ENCODE measurements around the gene HGF.

Gene HGF

DNA sequence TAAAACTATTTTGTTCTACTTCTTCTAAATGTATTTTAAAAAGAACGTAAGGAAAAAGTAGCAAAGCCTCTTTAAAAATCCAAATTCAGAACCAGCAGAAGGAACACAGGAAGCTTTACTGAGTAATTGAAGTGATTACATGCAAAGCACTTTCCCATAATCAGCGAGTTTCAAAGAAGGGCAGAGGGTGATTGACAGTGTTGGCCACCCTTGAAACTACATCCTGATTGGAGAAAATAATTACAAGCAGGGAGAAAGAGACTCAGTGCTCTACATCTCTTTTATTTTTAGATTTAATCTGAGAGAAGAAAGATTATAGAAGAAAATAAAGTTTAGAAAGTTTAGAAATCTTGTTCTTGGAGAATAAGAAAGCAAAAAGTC is 20.3 kb upstream of the HGF start:
- no peak for DNase-seq
- Histone ChIP-seq H3K36me3 (replicated peaks) (no peaks in the 10 kb centered on the region), H3K27ac (no peak overlapping the region), H3K27me3 (replicated peaks) (no peaks in the 10 kb centered on the region), H3K4me3 (ENCODE audit: low read depth, low read length) (no peak overlapping the region)
- TF ChIP-seq, protein P1, sequence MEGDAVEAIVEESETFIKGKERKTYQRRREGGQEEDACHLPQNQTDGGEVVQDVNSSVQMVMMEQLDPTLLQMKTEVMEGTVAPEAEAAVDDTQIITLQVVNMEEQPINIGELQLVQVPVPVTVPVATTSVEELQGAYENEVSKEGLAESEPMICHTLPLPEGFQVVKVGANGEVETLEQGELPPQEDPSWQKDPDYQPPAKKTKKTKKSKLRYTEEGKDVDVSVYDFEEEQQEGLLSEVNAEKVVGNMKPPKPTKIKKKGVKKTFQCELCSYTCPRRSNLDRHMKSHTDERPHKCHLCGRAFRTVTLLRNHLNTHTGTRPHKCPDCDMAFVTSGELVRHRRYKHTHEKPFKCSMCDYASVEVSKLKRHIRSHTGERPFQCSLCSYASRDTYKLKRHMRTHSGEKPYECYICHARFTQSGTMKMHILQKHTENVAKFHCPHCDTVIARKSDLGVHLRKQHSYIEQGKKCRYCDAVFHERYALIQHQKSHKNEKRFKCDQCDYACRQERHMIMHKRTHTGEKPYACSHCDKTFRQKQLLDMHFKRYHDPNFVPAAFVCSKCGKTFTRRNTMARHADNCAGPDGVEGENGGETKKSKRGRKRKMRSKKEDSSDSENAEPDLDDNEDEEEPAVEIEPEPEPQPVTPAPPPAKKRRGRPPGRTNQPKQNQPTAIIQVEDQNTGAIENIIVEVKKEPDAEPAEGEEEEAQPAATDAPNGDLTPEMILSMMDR (IDR thresholded peaks at IDR 0.05; ENCODE audit: low read depth, low read length, missing control alignments) = no peak
- in situ Hi-C loops (cut with HindIII; ENCODE audit: low pct_ligation_motif_present, low sequenced_read_pairs) = no loop called here

DNA sequence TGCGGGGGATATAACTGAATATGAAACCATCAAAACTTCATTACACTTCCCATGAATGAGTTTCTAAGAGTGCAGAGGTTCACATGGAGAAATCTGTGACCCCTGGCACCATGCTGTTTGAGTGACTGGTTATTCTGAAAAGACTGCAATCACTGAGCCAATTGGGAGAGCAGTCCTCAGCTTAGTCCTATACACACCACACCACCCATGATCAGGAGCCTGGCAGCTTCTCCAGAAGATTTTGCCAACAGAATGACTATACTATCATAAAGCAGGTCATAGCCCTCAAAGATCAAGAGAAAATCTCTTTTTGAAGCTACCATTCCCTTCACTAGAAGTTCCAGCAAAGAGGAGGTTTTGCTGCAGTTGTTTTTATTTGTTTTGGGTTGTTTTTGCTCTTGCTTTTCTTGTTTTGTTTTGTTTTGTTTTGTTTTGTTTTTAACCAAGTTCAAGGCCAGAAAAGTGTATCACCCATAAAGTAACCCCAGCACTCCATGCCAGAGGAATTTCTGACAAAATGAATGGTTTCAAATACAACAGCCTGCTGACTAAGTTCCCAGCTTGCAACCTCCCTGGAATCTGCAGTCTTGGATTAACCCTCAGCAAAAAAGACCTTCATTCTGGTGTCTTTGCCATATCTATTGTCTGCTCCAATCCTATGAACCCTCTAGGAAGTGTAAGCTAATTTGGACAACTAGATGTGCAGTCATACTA is 19.7 kb upstream of the HGF start:
- H3K36me3 ChIP-seq (replicated peaks) = no peaks in the 10 kb centered on the region

DNA sequence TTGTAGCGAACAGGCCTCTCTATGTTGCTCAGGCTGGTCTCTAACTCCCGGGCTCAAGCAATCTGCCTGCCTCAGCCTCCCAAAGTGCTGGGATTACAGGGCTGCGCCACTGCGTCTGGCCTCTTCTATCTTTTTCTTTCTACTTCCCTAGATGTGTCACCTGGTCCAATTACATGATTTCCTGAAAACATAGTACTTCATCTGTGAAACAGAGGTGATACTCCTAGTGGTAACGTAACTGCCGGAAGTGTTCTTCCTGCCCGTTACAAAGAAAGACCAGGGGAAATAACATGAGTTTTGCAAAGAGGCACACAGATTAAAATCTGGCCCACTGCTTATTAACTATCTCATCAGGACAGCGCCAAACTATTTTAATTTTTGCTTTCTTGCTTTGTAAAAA is 18.4 kb upstream of the HGF start:
- DNase-seq = no peak
- H3K4me3 ChIP-seq (ENCODE audit: low read depth, low read length) = no peak overlapping the region
- in situ Hi-C loops (cut with HindIII; ENCODE audit: low pct_ligation_motif_present, low sequenced_read_pairs) = no loop called here
- no peaks in the 10 kb centered on the region for H3K27me3 ChIP-seq (replicated peaks)
- no peak overlapping the region for H3K27ac ChIP-seq
- H3K36me3 ChIP-seq (replicated peaks) = no peaks in the 10 kb centered on the region
- TF ChIP-seq, protein P1 (IDR thresholded peaks at IDR 0.05; ENCODE audit: low read depth, low read length, missing control alignments) = no peak

More for the DNA sequence above, 19.7 kb upstream of the HGF start:
- DNase-seq = no peak
- Histone ChIP-seq H3K27me3 (replicated peaks) (no peaks in the 10 kb centered on the region), H3K27ac (no peak overlapping the region), H3K4me3 (ENCODE audit: low read depth, low read length) (no peak overlapping the region)
- TF ChIP-seq, protein P1 (IDR thresholded peaks at IDR 0.05; ENCODE audit: low read depth, low read length, missing control alignments) = no peak
- in situ Hi-C loops (cut with HindIII; ENCODE audit: low pct_ligation_motif_present, low sequenced_read_pairs) = no loop called here

DNA sequence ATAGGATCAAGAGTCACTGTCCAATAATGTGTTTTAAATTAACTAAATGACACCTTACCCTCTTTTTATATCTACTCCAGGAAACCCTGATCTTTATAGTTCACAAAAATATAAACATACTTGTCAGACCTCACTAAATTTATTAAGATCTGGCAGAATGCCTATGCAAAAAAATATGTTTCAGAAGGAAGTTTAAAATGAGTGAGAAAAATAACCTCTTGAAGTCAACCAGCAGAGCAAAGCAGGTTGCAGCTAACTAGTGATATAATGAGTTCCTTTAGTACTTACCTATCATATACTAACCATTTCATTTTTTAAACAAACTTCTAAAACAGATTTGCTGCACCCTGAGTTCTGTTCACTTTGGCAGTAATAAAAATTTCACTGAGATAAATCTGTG is 14.0 kb upstream of the HGF start:
- no peaks in the 10 kb centered on the region for H3K36me3 ChIP-seq (replicated peaks)
- no peak for DNase-seq
- TF ChIP-seq, protein P1 (IDR thresholded peaks at IDR 0.05; ENCODE audit: low read depth, low read length, missing control alignments) = no peak
- no peak overlapping the region for H3K27ac ChIP-seq
- in situ Hi-C loops (cut with HindIII; ENCODE audit: low pct_ligation_motif_present, low sequenced_read_pairs) = no loop called here
- H3K27me3 ChIP-seq (replicated peaks) = no peaks in the 10 kb centered on the region
- no peak overlapping the region for H3K4me3 ChIP-seq (ENCODE audit: low read depth, low read length)

DNA sequence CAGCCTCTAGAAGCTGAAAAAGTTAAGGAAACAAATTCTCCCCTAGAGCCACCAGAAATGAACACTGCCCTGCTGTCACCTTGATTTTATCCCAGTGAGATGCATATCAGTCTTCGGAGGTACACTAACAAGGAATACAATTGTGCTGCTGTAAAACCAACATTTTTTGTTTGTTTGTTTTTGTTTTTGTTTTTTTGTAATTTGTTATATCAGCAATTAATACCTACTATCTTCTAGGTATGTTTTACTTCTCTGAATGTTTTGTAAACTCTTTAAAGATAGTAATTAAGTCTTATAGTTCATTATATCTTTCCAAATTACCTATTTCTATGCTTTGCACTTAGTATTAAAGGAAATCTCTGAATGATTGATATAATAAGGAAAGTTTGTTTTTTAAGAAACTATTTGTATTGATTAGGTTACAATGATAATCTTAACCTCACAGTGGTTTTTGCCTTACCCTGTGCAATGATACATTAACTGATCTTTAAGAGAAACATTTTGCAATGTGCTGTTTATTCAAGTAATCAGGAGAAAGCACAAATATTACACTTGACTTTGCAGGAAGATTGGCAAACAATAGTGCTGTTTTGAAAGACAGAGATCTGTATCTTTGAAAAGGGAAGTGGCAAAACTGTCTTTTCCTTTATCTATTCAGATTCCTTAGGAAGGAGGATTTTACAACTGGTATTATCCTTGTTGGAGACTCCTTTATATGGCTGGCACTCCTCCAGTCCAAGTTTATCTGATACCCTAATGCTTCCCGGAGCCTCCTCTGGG is 11.3 kb upstream of the HGF start:
- Histone ChIP-seq H3K27me3 (replicated peaks) (no peaks in the 10 kb centered on the region), H3K36me3 (replicated peaks) (no peaks in the 10 kb centered on the region), H3K27ac (no peak overlapping the region), H3K4me3 (ENCODE audit: low read depth, low read length) (no peak overlapping the region)
- DNase-seq = no peak
- TF ChIP-seq, protein P1 (IDR thresholded peaks at IDR 0.05; ENCODE audit: low read depth, low read length, missing control alignments) = no peak
- in situ Hi-C loops (cut with HindIII; ENCODE audit: low pct_ligation_motif_present, low sequenced_read_pairs) = no loop called here
